Measurements from ENCODE around the gene ZNF385B.
"Not testable (repeated sequence)": the region's sequence is repeated elsewhere in the genome, so short reads cannot be mapped to it uniquely, and the experiment has no call there.

The ZNF385B gene

DNA sequence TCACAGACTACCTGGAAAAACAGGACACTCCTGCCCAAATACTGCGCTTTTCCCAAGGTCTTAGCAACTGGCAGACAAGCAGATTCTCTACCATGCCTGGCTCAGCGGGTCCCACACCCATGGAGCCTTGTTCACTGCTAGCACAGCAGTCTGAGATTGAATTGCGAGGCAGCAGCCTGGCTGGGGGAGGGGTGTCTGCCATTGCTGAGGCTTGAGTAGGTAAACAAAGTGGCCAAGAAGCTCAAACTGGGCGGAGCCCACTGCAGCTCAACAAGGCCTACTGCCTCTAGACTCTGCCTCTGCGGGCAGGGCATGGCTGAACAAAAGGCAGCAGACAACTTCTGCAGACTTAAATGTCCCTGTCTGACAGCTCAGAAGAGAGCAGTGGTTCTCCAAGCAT lies 231.6 kb downstream of the ZNF385B start:
- not testable (repeated sequence) for DNase-seq (ENCODE audit: low read depth)

DNA sequence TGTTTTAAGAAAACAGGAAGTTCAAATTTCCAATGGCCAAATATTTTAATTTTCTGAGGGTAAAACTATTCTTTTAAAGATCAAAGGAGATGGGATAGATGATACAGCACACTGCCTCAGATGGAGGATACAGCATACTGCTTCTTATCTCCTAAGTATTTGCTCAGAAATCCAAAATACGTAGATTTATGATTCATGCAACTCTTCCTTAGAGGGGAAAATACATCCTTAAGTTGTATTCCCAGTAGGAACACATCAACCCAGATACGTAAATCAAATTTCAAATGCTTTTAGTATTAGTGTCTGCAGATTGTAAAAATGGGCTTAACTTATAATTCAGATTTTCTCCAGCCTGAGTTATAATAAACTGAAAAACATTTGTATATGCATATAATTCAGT lies 235.2 kb downstream of the ZNF385B start:
- no peak for DNase-seq (ENCODE audit: low read depth)

DNA sequence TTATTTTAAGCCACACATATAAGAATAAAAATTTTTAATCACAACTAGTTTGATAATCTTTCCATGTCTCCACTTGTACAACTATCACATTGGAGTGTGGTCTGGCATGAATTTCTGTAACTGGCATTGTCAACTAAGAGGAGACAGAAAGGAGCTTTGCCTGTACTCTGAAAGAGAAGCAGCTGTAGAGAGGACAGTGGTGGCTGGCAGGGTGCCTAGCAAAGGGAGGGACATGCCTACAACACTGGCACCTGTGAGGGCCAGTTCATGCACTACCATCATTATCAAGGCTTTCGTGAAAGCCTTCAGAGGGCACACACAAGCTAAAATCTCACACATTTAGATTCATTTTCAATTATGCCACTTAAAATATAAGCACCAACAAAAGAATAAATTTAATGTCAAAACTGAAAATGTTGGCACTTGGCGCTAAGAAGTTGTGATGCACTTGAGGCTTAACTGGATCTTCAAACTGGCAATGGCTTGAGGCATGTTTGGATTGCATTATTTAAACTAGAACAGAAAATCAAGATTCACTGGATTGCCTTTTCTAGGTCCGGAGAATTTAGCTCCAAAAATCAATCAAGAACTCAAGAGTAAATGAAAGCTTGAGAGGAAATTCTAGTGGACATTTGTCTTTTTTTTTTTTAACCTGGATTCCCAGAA lies 238.6 kb downstream of the ZNF385B start:
- no peak for DNase-seq (ENCODE audit: low read depth)

DNA sequence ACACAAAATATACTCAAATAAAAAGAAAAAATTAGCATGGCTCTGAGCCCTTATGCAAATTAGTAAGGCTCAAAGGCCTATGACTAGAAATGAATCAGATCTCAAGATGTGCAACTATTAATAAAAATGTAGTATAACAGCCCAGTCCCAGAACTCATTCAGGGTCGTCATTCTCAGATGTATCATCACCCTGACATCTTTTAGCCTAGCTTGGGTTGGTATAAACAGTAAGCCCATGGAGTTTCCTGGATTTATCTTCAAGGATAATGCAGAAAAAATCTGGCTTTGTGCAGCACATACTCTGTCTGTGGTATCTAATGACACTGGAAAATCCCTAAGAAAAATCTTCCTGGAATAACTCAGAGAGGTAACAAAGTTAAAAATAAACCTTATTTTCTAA lies 239.3 kb downstream of the ZNF385B start:
- DNase-seq (ENCODE audit: low read depth) = no peak

DNA sequence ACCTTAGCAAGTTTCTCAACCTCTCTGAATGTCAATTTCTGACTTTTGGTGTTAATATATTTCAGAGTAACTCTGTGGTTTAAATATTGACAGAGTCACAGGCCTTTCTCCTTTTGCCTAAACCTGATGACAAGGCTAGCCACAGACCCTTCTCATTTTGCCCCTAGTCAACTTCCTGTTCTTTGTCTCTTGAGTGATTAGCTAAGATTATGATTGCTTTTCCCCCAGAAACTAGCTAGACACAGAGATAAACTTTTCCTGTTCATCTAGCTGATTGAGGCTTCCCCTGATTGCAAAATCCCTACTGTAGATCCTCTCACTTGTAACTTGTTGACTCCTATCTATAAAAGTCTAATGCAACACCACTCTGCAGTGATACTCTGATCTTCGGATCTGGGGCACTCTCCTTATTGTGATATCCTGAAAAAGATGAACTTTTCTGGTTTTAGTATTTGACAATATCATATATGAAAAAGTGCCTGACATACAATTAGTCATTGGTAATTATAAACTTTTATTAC lies 241.4 kb downstream of the ZNF385B start:
- no peak for DNase-seq (ENCODE audit: low read depth)

DNA sequence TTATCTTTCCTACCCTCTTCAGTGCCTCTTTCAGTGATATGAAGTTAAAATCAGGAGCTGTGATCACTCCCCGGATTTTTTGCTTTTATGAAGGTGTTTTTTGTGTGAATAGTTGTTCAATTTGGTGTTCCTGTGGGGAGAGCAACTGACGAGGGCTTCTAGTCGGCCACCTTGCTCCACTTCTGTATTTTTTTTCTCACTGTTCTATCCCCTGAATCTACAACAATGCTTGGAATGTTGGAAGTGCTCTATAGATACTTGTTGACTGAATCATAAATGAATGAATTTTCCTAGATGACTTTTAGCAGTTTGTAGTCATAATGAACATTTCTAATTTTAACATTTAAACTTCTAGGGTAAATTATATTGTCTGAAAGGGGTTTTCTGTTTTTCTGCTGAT lies 247.3 kb downstream of the ZNF385B start:
- no peak for DNase-seq (ENCODE audit: low read depth)

DNA sequence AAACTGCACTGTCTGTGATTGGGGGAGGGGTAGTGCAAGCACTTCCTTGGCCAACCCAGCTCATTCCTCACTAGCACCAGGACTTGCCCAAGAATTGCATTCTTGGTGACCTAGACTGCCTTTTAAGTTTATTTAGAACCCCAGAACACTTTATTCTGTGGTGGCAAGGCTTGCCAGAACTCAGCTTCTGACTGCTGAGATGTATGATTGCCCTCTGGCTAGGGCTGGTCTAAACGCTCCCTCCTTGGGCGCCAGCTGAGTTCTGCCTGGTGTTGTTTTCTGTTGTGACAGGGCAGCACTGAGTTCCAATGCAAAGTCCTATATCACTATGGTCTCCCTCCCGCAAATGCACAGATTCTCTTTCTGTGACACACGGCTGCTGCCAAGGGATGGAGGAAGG lies 247.7 kb downstream of the ZNF385B start:
- DNase-seq (ENCODE audit: low read depth) = no peak

DNA sequence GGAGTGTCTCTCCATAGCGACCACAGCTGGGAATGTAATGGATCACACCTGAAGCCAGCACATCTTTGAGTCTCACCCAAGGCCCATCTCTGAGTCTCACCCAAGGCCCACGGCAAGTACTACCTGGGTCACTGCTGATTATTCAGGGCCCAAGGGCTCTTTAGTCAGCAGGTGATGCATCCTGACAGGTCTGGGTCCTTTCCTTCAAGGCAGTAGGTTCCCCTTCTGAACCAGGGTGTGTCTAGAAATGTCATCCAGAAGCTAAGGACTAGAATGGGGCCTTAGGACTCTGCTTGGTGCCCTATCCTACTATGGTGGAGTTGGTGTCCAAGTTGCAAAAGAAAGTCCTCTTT lies 248.1 kb downstream of the ZNF385B start:
- no peak for DNase-seq (ENCODE audit: low read depth)

DNA sequence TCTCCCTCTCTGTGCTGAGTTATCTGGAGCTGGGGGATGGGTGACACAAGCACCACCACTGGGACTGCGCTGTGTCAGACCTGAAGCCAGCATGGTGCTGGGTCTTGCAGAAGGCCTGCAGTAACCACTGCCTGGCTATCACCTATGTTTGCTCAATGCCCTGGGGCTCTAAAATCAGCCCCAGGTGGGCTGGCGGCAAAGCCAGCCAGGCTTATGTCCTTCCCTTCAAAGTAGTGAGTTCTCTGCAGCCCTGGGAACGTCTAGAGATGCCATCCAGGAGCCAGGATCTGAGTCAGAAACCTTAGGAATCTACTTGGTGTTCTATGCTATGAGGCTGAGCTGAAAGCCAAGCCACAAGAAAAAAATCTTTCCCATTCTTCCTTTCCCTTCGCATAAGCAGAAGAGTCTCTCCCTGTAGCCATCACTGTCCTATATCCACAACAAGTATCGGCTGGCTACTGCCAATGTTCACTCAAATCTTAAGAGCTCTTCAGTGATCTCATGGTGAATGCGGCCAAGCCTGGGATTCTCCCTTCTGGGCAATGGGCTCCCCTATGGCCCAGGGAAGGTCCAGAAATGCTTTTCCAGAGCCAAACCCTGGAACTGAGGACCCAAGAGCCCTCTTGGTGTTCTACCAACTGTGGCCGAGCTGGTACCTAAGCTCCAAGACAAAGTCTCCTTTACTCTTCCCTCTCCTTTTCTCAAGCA lies 248.7 kb downstream of the ZNF385B start:
- no peak for DNase-seq (ENCODE audit: low read depth)

DNA sequence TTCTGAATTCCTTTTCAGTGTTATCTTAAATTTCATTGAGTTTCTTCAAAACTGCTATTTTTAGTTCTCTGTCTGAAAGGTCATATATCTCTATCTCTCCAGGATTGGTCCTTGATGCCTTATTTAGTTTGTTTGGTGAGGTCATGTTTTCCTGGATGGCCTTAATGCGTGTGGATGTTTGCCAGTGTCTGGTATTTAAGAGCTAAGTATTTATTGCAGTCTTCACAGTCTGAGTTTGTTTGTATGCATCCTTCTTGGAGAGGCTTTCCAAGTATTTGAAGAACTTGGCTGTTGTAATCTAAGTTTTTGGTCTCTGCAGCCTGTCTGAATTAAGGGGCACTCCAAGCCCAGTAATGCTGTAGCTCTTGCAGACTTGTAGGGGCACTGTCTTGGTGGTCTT lies 249.3 kb downstream of the ZNF385B start:
- DNase-seq (ENCODE audit: low read depth) = no peak

DNA sequence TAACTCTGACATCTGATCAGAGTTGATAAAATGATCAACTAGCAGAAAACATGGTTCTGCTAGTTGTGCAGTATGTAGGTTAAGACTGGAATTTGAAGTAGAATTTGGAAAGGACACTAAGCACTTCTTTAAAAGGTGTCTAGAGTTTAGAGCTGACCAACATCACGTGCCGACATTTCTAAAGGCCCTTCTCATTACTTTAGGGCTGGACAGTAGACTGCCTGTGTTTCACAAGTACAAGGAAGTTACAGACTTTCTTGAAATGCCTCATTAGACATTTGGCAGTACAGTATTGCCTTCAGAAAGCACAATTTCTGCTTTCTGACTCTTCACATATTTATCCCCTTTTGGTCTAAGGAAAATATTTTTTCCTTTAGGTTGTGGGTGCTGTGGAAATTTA lies 255.3 kb downstream of the ZNF385B start:
- no peak for DNase-seq (ENCODE audit: low read depth)

DNA sequence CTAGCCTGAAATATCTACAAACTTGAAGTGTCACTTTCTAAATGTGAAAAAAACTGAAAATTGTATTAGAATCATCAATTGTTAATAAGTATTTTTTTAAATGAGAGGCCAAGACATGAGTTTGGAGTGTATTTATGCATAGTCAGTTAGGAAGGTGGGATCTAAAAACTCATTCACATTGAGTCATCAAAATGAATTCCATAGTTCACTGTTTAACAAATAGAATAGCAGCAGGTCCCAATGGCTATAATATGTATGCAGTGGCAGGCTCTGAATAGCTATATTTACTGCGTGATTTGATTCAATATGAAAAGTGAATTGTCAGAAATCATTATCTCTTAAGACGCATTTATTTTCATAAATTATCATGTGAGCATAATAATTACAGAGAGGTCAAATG lies 256.1 kb downstream of the ZNF385B start:
- DNase-seq (ENCODE audit: low read depth) = no peak

DNA sequence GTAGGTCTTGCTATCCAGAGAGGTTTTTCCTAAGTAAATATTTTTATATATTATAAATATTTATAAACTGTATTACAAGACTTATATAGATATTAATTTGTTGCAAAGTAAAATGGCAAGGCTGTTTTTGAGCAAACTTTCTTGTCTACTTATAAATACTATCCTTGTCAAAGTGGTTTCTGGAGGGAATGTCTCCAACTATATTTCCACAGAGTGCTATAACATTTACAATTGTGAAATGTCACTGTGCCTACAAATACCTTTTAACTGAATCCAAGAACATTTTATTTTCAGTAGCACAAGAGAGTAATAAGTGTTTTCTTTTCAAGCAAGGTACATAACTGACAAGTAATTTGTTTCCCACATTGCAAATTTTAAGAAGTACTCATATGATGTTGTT lies 256.8 kb downstream of the ZNF385B start:
- DNase-seq (ENCODE audit: low read depth) = no peak

DNA sequence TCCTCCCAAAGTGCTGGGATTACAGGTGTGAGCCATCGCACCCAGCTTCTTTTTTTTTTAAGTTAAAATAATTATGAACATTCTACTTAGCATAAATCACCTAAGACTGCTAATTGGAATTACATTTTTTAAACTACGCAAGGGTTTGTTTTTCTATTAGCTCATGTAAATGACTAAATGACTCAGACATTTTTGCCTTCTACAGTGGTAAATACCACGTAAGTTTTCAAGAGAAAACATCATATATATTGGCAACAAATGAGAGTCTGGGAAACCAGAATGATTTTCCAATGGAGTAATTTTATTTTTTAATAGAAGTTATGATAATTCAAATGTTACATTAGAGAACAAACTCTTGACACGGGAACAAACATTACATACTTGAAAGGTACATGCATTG lies 259.0 kb downstream of the ZNF385B start:
- no peak for DNase-seq (ENCODE audit: low read depth)

DNA sequence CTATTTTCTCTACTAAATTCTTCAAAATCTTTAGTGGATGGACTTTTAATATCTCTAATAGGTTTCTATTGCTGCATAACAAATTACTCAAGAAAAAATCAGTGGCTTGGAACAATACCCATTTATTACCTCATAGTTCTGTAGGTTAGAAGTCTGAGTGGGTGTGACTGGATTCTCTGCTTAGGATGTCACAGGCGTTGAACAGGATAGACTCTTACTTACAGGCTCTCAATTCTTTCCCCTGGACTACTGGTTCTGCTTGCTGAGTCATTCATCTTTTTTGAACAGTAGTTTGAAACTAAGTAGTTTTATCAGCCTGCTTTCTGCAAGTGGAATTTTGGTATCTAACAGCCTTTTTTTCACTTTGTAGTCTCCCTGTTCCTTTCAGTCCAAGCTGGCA lies 265.4 kb downstream of the ZNF385B start:
- no peak for DNase-seq (ENCODE audit: low read depth)

DNA sequence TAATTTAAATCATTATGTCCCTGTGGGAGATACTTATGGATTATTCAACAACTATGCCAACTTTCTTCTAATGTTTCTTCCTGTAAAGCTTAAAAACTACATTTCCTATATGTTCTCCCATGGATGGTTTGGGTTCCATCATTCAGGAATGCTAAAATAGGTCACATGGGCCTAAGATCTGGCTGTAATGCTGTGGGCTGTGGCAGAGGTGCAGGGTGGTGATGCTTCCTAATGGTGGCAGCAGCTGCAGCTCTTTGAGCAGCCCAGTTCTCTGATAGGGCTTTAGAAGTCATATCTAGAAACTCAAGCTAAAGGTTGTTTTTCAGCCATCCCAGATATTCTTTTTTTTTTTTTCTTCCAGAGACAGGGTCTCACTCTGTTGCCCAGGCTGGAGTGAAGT lies 266.1 kb downstream of the ZNF385B start:
- DNase-seq (ENCODE audit: low read depth) = no peak

DNA sequence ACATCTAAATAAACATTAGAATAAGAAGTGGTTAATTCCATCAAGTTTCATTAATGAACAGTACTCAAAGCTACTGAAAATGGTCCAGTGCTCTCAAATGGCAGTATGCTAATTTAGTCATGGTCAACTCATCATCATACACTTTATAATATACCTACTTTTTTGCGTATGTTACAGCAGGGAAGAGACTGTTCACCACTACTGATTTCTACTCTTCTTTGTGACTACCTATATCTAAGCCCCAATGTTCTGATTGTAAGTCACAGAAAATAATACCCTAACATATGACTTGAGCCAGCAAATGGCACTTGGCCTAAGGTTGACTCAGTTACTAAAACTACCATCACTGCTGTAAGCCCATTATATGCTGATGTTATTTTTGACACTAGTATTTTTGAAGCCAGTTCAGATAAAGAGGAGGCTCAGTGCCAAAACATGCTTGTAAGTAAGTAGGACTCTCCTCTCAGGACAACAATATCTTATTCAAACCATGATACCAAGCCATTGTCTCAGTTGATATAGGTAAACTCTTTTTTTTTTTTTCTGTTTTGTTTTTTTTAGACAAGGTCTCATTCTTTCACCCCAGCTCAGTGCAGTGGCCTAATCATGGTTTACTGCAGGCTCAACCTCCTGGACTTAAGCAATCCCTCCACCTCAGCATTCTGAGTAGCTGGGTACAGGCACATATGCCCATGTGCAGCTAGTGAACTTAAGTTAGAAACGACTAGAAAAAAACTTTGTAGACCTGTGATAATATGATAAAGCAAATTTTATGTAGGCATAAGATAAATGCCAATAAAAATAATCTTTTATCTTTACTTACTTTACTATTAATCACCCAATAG lies 266.9 kb downstream of the ZNF385B start:
- no peak for DNase-seq (ENCODE audit: low read depth)

DNA sequence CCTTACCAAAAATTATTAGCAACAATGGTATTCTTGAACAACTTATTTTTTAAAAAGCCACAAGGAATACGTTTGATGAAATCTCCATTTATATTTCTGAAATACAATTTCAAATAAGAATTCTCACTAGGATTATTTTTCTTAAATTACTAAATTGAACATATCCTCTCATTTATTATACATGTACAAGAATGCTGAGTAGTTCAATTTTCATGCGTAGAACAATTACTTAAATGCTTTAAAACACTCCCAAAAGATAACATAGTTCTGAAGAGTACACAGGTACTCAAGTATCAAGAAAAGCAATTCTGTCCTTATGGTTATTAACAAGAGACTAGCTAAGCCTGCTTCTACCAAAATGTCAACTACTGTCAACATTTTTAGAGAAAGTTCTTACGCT lies 268.1 kb downstream of the ZNF385B start:
- no peak for DNase-seq (ENCODE audit: low read depth)

DNA sequence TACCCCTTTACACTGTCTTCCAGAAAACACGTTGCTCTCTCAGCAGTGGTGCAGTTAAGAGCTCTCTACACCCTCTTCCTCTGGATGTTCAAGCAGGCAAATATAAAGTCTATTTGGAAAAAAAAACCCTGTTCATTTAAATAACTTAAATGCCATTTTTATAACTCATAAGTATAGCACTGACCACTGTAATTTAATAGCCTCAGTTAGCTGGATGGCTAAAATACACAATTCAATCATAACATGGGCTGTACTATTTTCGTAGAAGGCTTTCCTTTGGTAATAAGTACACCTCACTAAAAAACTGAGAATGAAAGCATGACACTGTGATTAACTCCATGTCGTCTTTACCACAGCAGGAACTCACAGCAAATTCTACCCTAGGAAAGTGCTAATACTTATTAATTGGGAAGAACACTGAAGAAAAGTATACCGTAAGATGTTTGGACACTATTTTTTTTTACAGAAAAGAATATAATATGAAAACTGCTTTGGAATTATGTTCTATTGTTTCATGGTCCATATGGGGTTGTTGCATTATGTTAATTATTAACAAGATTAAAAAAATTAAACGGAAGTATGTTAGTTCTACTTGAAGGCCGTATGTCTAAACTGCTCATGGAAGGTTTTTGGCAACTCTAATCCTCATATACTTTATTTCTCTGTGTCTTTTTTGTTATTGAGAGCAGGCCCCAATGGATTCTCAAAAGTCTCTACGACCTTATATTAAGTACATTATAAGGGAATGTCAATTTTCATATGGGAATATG lies 269.1 kb downstream of the ZNF385B start:
- no peak for DNase-seq (ENCODE audit: low read depth)

DNA sequence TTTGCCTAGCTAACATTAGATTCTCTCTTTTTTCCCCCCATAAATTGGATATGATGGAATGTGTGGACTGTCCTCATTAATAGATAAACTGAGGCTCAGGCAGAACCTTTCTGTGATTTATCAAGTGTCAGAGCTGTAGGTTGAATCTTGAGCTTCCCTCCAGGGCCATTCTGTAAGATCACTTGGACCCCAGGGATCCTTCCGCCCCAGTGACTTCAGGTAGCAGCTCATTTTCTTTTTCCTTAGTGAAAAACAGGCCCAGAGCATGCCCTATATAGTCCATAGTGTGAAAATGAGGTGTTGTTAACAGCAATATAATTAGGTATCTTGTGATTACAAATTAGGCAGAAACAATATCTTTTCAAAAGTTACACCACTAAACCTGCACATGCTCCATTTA lies 269.7 kb downstream of the ZNF385B start:
- no peak for DNase-seq (ENCODE audit: low read depth)

DNA sequence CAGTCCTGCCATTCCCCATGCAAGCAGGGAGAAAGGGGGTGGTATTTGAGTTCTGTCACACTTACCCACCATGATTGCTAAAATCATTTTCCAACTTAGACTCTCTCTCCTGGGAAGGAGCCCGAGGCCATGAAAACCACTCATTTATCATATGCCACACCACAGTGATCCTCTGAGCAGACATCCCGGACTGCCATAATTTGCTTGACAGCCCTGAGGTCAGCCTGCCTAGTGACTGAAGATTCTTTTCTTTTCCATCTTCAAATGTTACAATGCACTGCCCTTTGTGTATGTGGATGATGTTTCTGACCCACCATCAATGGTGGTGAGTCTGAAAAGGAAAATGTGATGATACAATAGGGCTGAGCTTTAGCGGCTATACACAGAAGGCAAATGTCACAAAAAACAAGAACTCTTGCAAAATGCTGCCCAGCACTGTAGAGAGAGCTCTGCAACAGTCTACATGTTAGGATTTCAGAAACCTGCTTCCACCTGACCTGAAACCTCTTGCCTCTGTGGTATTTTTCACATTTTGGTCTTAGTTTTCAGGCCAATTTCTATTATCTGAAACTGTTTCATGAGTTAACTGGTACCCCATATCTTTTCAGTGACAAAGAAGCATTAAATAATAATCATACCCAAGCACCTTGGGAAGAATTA lies 272.8 kb downstream of the ZNF385B start:
- no peak for DNase-seq (ENCODE audit: low read depth)

DNA sequence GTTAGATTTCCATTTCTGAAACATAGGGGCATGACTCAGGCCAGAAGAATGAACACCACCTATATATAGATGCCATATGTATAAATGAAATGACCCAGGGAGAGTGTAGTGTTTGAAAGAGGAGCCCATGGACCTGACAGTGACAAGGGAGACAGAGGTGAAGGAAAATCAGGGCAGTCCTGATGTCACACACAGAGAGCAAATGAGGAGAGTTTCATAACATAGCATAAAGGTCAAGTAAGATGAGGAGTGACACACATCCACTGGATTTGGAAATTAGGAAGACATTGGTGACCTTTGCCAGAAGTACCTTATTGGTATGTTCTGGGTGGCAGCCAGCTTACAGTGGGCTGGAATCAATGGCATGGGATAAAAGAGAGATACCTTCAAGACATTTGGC lies 276.7 kb downstream of the ZNF385B start:
- DNase-seq (ENCODE audit: low read depth) = no peak

Data from stimulated activated CD8-positive, alpha-beta memory T cell treated with anti-CD3 and anti-CD28 coated beads, Interleukin-12 subunit alpha, Interleukin-12 subunit beta, amount 100 ng/mL, for 1 hour (primary cell).